Stimulated activated CD4-positive, alpha-beta T cell treated with anti-CD3 and anti-CD28 coated beads, TNF-alpha, amount 100 ng/mL, for 1 hour (primary cell): ENCODE measurements around the gene SELENOI.
"Not testable (repeated sequence)": the region's sequence is repeated elsewhere in the genome, so short reads cannot be mapped to it uniquely, and the experiment has no call there.

Experiments used
- DNase-seq, 3 donors: peaks; one replicate each; pipeline ENCODE4 v3.0.0-alpha.2; 2020; ENCODE audit warnings: low read depth in 3 of 3, low spot score in 1 of 3

The SELENOI gene

GRCh38 chr2:26345545-26346453 lies at the start of gene SELENOI:
Gene SELENOI (plus strand): TSS chr2:26346143. CDS start chr2:26346233, 90 bp downstream.
- DNase-seq: peak; percentile 98 to 99 (median 99)

- DNase-seq: no peak
Observed at GRCh38 chr2:26297061-26297460, 48.9 kb upstream of the SELENOI start.

- DNase-seq: no peak
Observed at GRCh38 chr2:26298286-26298637, 47.7 kb upstream of the SELENOI start.

- peak in 1 of 3 donors; percentile 24 for DNase-seq
Observed at GRCh38 chr2:26298638-26299393, 47.1 kb upstream of the SELENOI start.

GRCh38 chr2:26299471-26300101 lies 46.4 kb upstream of the SELENOI start:
- DNase-seq: no peak

GRCh38 chr2:26300234-26300925 lies 45.6 kb upstream of the SELENOI start:
- no peak for DNase-seq

- no peak for DNase-seq
Observed at GRCh38 chr2:26302846-26303245, 43.1 kb upstream of the SELENOI start.

- DNase-seq: not testable (repeated sequence)
Observed at GRCh38 chr2:26305094-26305493, 40.8 kb upstream of the SELENOI start.

- DNase-seq: no peak
Observed at GRCh38 chr2:26305540-26305939, 40.4 kb upstream of the SELENOI start.

- DNase-seq: no peak
Observed at GRCh38 chr2:26309921-26310320, 36.0 kb upstream of the SELENOI start.

GRCh38 chr2:26312471-26312870 lies 33.5 kb upstream of the SELENOI start:
- no peak for DNase-seq

GRCh38 chr2:26313446-26313845 lies 32.5 kb upstream of the SELENOI start:
- no peak for DNase-seq

GRCh38 chr2:26314243-26314642 lies 31.7 kb upstream of the SELENOI start:
- no peak for DNase-seq

- no peak for DNase-seq
Observed at GRCh38 chr2:26316041-26316440, 29.9 kb upstream of the SELENOI start.

- no peak for DNase-seq
Observed at GRCh38 chr2:26316845-26317244, 29.1 kb upstream of the SELENOI start.

- DNase-seq: no peak
Observed at GRCh38 chr2:26317377-26318105, 28.4 kb upstream of the SELENOI start.

GRCh38 chr2:26318950-26319349 lies 27.0 kb upstream of the SELENOI start:
- DNase-seq: no peak

- not testable (repeated sequence) for DNase-seq
Observed at GRCh38 chr2:26324479-26324878, 21.5 kb upstream of the SELENOI start.

- no peak for DNase-seq
Observed at GRCh38 chr2:26324903-26325302, 21.0 kb upstream of the SELENOI start.

- DNase-seq: no peak
Observed at GRCh38 chr2:26325851-26326250, 20.1 kb upstream of the SELENOI start.
